ENCODE results near the gene GYS2. TPM values are rescaled to one million over a fixed set of nuclear protein-coding genes. Genes with fewer than 3 reads are reported as not detected.
"Not testable (repeated sequence)": the region's sequence is repeated elsewhere in the genome, so short reads cannot be mapped to it uniquely, and the experiment has no call there.

GYS2 gene
- not detected for total RNA-seq

GRCh38 chr12:21604245-21605101 is at the start of gene GYS2:
Gene GYS2, minus strand, starts transcription at chr12:21604847. Its CDS starts 255 bp downstream, at chr12:21604592.
- CTCF ChIA-PET = interaction anchor here (1.1 kb wide), 1 partner anchor 76 kb away, joined by 5 read pairs; no protein-coding TSS in a partner anchor
- POLR2A ChIA-PET = no interaction called here

GRCh38 chr12:21651821-21652220 is 47.2 kb upstream of the GYS2 start:
- ChIA-PET CTCF (interaction anchor here (1.0 to 1.8 kb wide), 2 partner anchors 9 to 28 kb away, joined by 3 to 6 read pairs; no protein-coding TSS in a partner anchor), POLR2A (interaction anchor here (0.6 to 1.3 kb wide), 2 partner anchors 9 to 26 kb away, joined by 4 read pairs; no protein-coding TSS in a partner anchor)

- ChIA-PET POLR2A (no interaction called here), CTCF (no interaction called here)
Observed at GRCh38 chr12:21650997-21651396, 46.4 kb upstream of the GYS2 start.

GRCh38 chr12:21649034-21649433 is 44.4 kb upstream of the GYS2 start:
- CTCF ChIA-PET = no interaction called here
- POLR2A ChIA-PET = interaction anchor here (1.2 kb wide), 1 partner anchor 8 kb away, joined by 5 read pairs; the partner anchor contains the start of gene LDHB

GRCh38 chr12:21648378-21648777 is 43.7 kb upstream of the GYS2 start:
- POLR2A ChIA-PET = interaction anchor here (0.5 kb wide), 1 partner anchor 9 kb away, joined by 3 read pairs; the partner anchor contains the start of gene LDHB

GRCh38 chr12:21647179-21647578 is 42.5 kb upstream of the GYS2 start:
- ChIA-PET POLR2A (interaction anchor here (0.8 to 0.9 kb wide), 2 partner anchors 10 to 16 kb away, joined by 3 read pairs; partner anchors contain the start of gene LDHB), CTCF (no interaction called here)

More at GRCh38 chr12:21648378-21648777, 43.7 kb upstream of the GYS2 start:
- CTCF ChIA-PET = no interaction called here

GRCh38 chr12:21645041-21645500 is 40.4 kb upstream of the GYS2 start:
- POLR2A ChIA-PET = interaction anchor here (0.8 kb wide), 1 partner anchor 81 kb away, joined by 5 read pairs; no protein-coding TSS in a partner anchor
- CTCF ChIA-PET = not testable (repeated sequence)

GRCh38 chr12:21644516-21644915 is 39.9 kb upstream of the GYS2 start:
- ChIA-PET CTCF (interaction anchor here (1.2 to 1.3 kb wide), 2 partner anchors 13 to 18 kb away, joined by 3 to 6 read pairs; partner anchors contain the start of gene LDHB), POLR2A (interaction anchor here (0.8 to 0.9 kb wide), 2 partner anchors 12 to 81 kb away, joined by 3 to 5 read pairs; partner anchors contain the start of gene LDHB)

- ChIA-PET CTCF (interaction anchor here (1.2 to 1.3 kb wide), 2 partner anchors 13 to 19 kb away, joined by 3 to 6 read pairs; partner anchors contain the start of gene LDHB), POLR2A (interaction anchor here (0.9 kb wide), 2 partner anchors 10 to 13 kb away, joined by 3 read pairs; partner anchors contain the start of gene LDHB)
Observed at GRCh38 chr12:21643758-21644157, 39.1 kb upstream of the GYS2 start.

- ChIA-PET CTCF (interaction anchor here (1.2 kb wide), 1 partner anchor 9 kb away, joined by 3 read pairs; no protein-coding TSS in a partner anchor), POLR2A (interaction anchor here (0.5 to 0.9 kb wide), 2 partner anchors 9 to 11 kb away, joined by 3 to 4 read pairs; no protein-coding TSS in a partner anchor)
Observed at GRCh38 chr12:21642707-21643389, 38.2 kb upstream of the GYS2 start.

GRCh38 chr12:21638054-21638891 is 33.6 kb upstream of the GYS2 start:
- POLR2A ChIA-PET = no interaction called here
- CTCF ChIA-PET = interaction anchor here (0.6 kb wide), 1 partner anchor 1024 kb away, joined by 4 read pairs; no protein-coding TSS in a partner anchor

GRCh38 chr12:21634245-21634644 is 29.6 kb upstream of the GYS2 start:
- CTCF ChIA-PET = no interaction called here
- POLR2A ChIA-PET = no interaction called here

- POLR2A ChIA-PET = interaction anchor here (1.0 kb wide), 1 partner anchor 16 kb away, joined by 3 read pairs; no protein-coding TSS in a partner anchor
- CTCF ChIA-PET = no interaction called here
Observed at GRCh38 chr12:21631367-21631766, 26.7 kb upstream of the GYS2 start.

GRCh38 chr12:21627924-21628323 is 23.3 kb upstream of the GYS2 start:
- POLR2A ChIA-PET = no interaction called here

GRCh38 chr12:21618566-21618965 is 13.9 kb upstream of the GYS2 start:
- CTCF ChIA-PET = no interaction called here
- POLR2A ChIA-PET = interaction anchor here (1.1 kb wide), 1 partner anchor 39 kb away, joined by 3 read pairs; the partner anchor contains the start of gene LDHB

More at GRCh38 chr12:21627924-21628323, 23.3 kb upstream of the GYS2 start:
- CTCF ChIA-PET = no interaction called here

GRCh38 chr12:21617030-21617429 is 12.4 kb upstream of the GYS2 start:
- POLR2A ChIA-PET = no interaction called here
- CTCF ChIA-PET = no interaction called here

GRCh38 chr12:21615431-21615830 is 10.8 kb upstream of the GYS2 start:
- POLR2A ChIA-PET = interaction anchor here (0.6 to 1.1 kb wide), 2 partner anchors 42 to 53 kb away, joined by 3 to 4 read pairs; partner anchors contain the start of gene LDHB
- CTCF ChIA-PET = interaction anchor here (0.7 kb wide), 1 partner anchor 56 kb away, joined by 3 read pairs; no protein-coding TSS in a partner anchor

- ChIA-PET POLR2A (no interaction called here), CTCF (no interaction called here)
Observed at GRCh38 chr12:21614506-21614905, 9.9 kb upstream of the GYS2 start.

All from activated CD8-positive, alpha-beta memory T cell treated with anti-CD3 and anti-CD28 coated beads for 36 hours (primary cell).